Astrocyte (in vitro differentiated cells and primary cell): ENCODE data around the gene SMC6.

ENCODE experiments used
- CTCF ChIP-seq: IDR thresholded peaks from 2 replicates; pipeline ENCODE4 v1.5.1; 2011; ENCODE audit warnings: low read depth, mild to moderate bottlenecking, inconsistent platforms, low read length, moderate library complexity; ENCODE audit not compliant: insufficient read depth
- EZH2 ChIP-seq: IDR thresholded peaks from 2 replicates; pipeline ENCODE4 v1.6.1; 2012; ENCODE audit warnings: mild to moderate bottlenecking, low read length, inconsistent platforms; ENCODE audit not compliant: insufficient read depth

GRCh38 chr2:17729880-17730279 lies 23.7 kb downstream of the SMC6 start:
- TF ChIP-seq CTCF = no peak
- no peak for TF ChIP-seq EZH2
